SJCRH30 (cell line): ENCODE measurements around the gene MCAM. TPM values are rescaled to one million over a fixed set of nuclear protein-coding genes. Genes with fewer than 3 reads are reported as not detected.

Experiments
- DNase-seq, 2 experiments: peaks; one replicate each; pipeline ENCODE4 v3.0.0-alpha.2; 2015 to 2020
- H3K27ac ChIP-seq: fragments of 250-450 bp; sonication (Bioruptor Pico); 2 replicates; pipeline ENCODE4 v1.5.1; 2020; ENCODE audit warnings: mild to moderate bottlenecking, moderate library complexity
- H3K27me3 ChIP-seq: fragments of 250-450 bp; sonication (Bioruptor Pico); 2 replicates; pipeline ENCODE4 v1.5.1; 2020; ENCODE audit warnings: mild to moderate bottlenecking, moderate library complexity
- H3K36me3 ChIP-seq: fragments of 250-450 bp; sonication (Bioruptor Pico); 2 replicates; pipeline ENCODE4 v1.5.1; 2020; ENCODE audit warnings: mild to moderate bottlenecking, moderate library complexity
- H3K4me1 ChIP-seq: fragments of 250-450 bp; sonication (Bioruptor Pico); 2 replicates; pipeline ENCODE4 v1.5.1; 2020; ENCODE audit warnings: mild to moderate bottlenecking, moderate library complexity
- H3K4me3 ChIP-seq: fragments of 250-450 bp; sonication (Bioruptor Pico); 2 replicates; pipeline ENCODE4 v1.5.1; 2020; ENCODE audit warnings: mild to moderate bottlenecking, moderate library complexity
- H3K9me3 ChIP-seq: fragments of 250-450 bp; sonication (Bioruptor Pico); replicated peaks from 2 replicates; pipeline ENCODE4 v1.5.1; 2020; ENCODE audit warnings: mild to moderate bottlenecking, moderate library complexity
- total RNA-seq: library from RNA; depleted of rRNA; stranded (reverse); fragments of >200 nt; shearing (Covaris generic); gene quantifications from 2 replicates; pipeline ENCODE4 v1.2.3, GENCODE V29; 2014

MCAM gene
- total RNA-seq, 1 experiment from 2014 or later: 30.2 TPM

DNA sequence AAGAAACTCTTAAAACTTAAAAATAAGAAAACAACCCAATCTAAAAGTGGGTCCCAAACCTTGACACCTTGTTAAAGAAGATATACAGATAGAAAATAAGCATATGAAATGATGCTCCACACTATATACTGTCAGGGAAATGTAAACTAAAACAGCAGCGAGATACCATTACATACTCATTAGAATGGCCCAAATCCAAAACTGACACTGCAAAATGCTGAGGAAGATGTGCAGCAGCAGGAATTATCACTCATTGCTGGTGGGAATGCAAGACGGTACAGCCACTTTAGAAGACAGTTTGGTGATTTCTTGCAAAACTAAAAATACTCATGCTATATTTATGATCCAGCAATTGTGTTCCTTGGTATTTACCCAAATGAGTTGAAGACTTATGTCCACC lies 12.4 kb upstream of the MCAM start:
- Histone ChIP-seq H3K27me3 (no peaks in the 10 kb centered on the region), H3K27ac (no peak overlapping the region), H3K36me3 (no peaks in the 10 kb centered on the region), H3K4me1 (no peaks in the 10 kb centered on the region), H3K9me3 (no peaks in the 10 kb centered on the region), H3K4me3 (no peak overlapping the region)
- no peak for DNase-seq

DNA sequence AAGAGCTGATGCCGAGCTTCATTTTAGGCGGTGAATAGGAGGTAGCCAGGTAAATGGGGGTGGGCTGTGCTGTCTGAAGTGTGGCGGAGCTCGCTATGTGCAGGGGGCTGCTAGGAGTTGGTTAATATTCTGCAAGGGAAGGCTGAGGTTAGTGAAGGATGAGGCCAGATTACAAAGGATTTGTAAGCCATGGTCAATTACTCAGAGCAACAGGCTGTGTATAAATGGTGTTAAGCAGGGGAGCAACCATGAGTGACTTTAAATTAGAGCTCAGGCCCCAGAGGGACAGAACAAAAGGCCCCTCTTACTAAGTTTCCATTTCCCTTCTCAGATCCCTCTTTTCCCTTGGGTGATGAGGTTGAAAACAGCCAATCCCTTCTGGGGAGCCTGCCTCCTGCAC lies 7.3 kb upstream of the MCAM start:
- Histone ChIP-seq H3K9me3 (no peaks in the 10 kb centered on the region), H3K27ac (no peak overlapping the region), H3K36me3 (no peaks in the 10 kb centered on the region), H3K4me3 (no peak overlapping the region), H3K4me1 (peaks cover 10% of the 10 kb centered on the region), H3K27me3 (no peaks in the 10 kb centered on the region)
- no peak for DNase-seq

DNA sequence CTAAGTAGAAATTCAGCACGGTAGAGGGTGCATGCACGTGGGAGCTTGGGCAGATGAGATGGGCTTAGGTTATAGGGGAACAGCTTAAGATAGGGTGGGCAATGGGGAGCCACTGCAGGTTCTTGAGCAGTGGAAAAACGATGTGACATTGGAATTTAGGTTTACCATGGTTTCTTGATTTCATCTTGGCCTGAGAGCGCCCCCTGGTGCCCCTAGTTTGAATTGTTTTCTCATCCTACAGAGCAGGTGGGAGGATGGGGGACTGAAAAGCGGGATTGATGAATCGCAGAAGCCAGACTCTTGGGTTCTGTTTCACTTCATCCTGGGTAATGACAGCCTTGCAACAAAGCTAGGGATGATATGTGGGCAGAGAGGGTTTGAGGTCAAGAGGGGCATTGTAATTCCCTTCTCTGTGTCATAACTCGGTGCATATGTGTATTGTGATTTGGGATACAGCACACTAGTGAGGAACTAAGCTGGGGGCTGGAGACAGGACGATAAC lies 6.7 kb upstream of the MCAM start:
- Histone ChIP-seq H3K4me1 (peaks cover 15% of the 10 kb centered on the region), H3K27me3 (no peaks in the 10 kb centered on the region), H3K36me3 (no peaks in the 10 kb centered on the region), H3K9me3 (no peaks in the 10 kb centered on the region), H3K27ac (no peak overlapping the region), H3K4me3 (no peak overlapping the region)
- DNase-seq: peak; percentile 64 to 79

DNA sequence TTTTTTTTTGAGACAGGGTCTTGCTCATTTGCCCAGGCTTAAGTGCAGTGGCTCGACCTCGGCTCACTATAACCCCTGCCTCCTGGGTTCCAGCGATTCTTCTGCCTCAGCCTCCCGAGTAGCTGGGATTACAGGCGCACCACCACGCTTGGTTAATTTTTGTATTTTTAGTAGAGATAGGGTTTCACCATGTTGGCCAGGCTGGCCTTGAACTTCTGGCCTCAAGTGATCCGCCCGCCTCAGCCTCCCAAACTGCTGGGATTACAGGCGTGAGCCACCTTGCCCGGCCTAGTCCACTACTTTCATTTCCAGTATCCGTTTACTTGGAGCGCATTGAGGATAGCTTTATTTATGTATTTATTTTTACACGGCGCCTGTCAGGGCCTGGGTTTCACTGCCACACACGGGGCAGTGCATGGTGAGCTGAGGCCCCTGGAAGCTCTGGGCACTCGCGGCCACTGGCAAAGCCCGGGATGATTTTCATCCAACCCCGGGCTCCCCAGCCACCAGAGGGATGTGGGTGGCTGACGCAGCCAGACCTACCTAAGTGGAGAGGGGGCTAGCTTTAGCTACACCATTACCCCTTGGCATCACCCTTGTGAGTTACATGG lies 6.1 kb upstream of the MCAM start:
- Histone ChIP-seq H3K27me3 (no peaks in the 10 kb centered on the region), H3K9me3 (no peaks in the 10 kb centered on the region), H3K4me1 (peaks cover 15% of the 10 kb centered on the region), H3K4me3 (no peak overlapping the region), H3K27ac (no peak overlapping the region), H3K36me3 (no peaks in the 10 kb centered on the region)
- DNase-seq: no peak

DNA sequence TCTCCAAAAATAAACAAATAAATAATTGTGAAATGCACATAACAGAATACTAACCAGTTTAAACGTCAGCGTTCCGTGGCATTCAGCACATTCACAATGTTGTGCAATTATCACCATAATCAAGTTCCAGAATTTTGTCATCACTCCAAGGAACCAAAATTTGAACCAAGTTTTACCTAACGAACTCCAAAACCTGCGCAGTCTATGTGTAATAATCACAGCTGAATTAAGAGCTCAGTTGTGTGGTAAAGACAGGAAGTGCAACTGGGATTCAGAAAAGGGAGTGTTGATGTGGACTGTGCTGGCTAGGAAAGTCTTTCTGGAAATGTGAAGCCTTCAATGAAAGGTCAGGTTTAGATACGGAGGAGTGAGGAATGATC lies 5.4 kb upstream of the MCAM start:
- H3K9me3 ChIP-seq: no peaks in the 10 kb centered on the region
- no peak for DNase-seq
- no peaks in the 10 kb centered on the region for H3K27me3 ChIP-seq
- H3K4me3 ChIP-seq: peak overlapping the region; percentile 51; the same call in 1 of the 2 replicates
- H3K4me1 ChIP-seq: peaks cover 15% of the 10 kb centered on the region
- H3K27ac ChIP-seq: no peak overlapping the region
- no peaks in the 10 kb centered on the region for H3K36me3 ChIP-seq

DNA sequence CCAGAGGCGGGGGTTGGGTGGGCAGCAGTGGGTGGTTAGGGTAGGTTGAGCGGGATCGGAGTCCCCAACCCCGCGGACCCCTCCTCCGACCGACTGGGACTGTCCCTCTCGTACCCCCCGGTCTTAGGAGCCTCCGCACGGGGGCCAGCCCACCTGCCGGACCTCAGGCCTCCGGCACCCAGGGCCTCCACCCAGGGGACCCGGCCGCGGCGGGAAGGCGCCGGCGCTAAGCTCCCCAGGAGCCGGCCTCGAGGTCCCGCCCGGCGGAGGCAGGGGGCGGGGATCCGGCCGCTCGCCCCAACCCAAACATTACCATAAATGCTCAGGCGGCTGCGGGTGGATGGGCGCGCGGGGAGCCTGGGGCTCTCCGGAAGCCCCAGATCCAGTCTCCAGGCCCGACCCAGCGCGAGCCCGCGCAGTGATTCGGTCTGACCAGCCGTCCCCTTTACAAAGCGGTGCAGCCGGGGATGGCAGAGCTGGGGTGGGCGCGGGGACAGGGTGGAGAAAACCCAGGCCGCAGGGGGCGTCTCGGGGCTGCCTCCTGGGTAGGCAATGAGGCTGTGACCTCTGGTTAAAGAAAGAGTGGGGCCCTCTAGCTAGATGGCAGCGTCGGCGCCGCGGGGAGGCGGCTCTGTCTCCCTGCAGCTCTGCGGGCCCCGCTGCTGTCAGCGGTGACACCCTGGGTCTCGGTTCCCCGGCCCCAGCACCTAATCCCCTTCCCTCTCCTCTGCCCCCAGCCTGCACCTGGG lies 4.0 kb upstream of the MCAM start:
- peak overlapping the region; percentile 51 for H3K4me3 ChIP-seq
- DNase-seq: peak; percentile 53 to 60
- H3K36me3 ChIP-seq: no peaks in the 10 kb centered on the region
- H3K9me3 ChIP-seq: no peaks in the 10 kb centered on the region
- H3K4me1 ChIP-seq: peaks cover 15% of the 10 kb centered on the region
- peak overlapping the region; percentile 79 for H3K27ac ChIP-seq
- no peaks in the 10 kb centered on the region for H3K27me3 ChIP-seq

DNA sequence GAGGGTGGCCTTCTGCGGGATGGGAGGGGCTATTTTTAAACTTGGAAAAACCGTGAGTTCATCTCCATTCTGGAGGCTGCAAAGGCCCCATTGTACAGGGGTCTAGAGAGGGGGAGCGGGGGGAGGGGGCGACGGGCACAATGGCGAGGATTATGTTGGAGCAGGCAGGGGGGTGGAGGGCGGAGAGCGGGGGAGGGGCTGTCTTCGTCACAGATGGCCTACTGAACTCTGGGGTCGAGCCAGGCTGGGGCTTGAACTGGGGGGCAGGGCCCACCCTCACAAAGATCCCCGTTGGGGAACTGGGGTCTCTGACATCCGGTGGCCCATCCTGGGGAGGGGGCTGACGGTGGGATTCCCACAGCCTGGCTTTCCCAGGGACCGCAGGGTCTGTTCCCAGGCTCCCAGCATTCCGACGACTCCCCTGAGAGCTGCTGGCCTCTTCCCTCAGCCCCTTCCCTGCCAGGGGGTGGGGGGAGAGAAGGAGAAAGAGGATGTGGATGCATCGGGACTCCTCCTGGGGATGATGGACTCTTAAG lies 3.4 kb upstream of the MCAM start:
- Histone ChIP-seq H3K27me3 (no peaks in the 10 kb centered on the region), H3K36me3 (no peaks in the 10 kb centered on the region), H3K4me1 (peaks cover 15% of the 10 kb centered on the region), H3K4me3 (peak overlapping the region; percentile 51), H3K27ac (peak overlapping the region; percentile 79), H3K9me3 (no peaks in the 10 kb centered on the region)
- peak; percentile 47 to 52 for DNase-seq

DNA sequence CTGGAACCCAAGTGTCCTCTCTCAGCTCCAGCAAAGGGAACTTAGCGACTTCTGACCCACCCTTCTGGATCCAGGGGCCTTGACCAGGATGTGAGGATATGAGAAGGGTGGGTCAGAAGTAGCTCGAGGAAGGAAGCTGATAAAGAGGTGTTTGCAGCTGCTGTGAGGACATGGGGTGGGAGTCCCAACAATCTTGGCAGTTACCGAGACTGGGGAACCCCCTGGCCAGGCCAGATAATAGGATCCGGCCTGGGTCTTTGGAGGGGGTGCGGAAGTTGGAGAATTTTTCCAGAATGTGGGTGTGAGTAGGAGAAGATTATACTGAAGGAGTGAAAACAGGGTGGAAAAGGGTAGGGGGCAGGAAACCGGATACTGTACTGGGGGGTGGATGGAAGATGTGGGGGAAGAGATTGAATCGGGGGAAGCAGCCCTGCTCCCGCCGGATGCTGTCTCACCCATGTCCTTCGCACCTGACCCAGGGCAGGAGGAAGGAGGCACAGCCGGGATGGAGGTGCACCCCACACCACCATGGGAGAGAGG lies 2.8 kb upstream of the MCAM start:
- no peak overlapping the region for H3K4me3 ChIP-seq
- DNase-seq: no peak
- H3K9me3 ChIP-seq: no peaks in the 10 kb centered on the region
- no peak overlapping the region for H3K27ac ChIP-seq
- no peaks in the 10 kb centered on the region for H3K36me3 ChIP-seq
- H3K27me3 ChIP-seq: no peaks in the 10 kb centered on the region
- H3K4me1 ChIP-seq: peaks cover 15% of the 10 kb centered on the region

DNA sequence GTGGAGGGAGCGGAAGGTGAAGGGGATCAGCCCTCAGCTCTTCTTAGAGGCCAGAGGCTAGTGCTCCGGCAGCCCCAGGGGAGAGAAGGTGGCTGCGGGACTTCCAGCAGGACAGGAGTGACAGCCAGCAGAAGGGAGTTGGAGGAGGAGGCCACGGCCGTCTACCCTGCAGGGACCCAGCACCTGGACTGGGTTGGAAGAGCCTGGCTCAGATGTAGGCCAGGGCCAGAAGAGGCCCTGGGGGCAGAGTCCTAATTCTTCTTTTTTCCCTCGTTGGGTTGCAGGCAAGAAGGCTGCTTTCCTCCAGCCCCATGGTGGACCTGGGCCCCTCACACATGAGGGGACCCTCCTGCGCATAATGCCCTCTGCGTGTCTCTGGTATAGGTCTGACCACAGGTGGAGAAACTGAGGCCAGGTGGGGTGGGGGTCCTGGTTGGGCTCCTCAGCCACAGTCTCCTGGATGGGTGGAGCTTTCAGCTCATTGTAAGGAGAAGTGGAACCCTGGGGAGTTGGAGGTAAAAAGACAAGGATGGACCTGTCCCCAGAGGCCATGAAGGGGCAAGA lies 2.3 kb upstream of the MCAM start:
- no peak overlapping the region for H3K27ac ChIP-seq
- no peaks in the 10 kb centered on the region for H3K36me3 ChIP-seq
- H3K9me3 ChIP-seq: no peaks in the 10 kb centered on the region
- H3K4me3 ChIP-seq: no peak overlapping the region
- no peaks in the 10 kb centered on the region for H3K27me3 ChIP-seq
- H3K4me1 ChIP-seq: peaks cover 15% of the 10 kb centered on the region
- no peak for DNase-seq

DNA sequence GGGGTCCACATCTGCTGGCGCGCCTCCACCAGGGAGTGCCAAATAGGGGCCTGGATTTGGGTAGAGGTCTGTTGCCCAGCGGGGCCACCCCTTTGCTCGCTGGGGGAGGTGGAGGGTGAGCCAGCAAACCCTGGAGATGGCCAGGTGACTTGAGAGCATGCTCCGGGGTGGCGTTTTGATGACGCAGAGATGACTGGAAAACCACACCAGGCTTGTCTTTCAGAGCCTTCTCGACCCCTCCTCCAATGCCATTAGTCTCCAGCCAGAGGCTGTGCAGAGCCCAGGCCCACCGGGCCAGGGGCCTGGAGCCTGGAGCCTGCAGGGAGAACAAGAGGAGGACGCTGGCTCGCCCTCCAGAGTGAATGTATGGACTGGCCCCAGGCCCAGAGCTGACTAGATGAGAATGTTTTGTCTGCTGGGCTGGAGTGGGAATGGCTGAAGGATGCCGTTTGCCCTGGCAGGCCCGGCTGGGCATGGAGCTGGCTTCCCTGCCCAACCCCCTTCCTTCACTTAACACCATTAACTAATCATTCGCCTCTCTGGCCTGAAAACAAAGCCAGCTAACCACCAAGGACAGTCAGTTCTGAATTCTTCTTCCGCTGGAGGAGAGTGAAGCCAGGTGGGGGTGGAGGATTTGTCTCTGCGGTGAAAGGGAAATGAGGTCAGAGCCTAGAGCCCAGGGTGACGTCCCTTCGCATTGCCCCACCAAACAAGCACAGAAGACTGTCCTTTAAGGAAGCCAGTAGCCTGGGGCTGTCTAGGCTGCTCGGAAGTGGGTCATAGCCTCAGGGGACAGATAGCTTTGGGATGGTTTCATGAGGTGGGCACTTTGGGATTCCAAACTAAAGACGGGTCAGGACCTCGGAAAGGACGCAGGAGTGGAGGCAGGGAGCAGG lies 1.6 kb upstream of the MCAM start:
- no peaks in the 10 kb centered on the region for H3K27me3 ChIP-seq
- H3K4me3 ChIP-seq: 0 out of 2 replicates have a peak overlapping the region, but pooled peaks have one; percentile 0
- no peaks in the 10 kb centered on the region for H3K9me3 ChIP-seq
- DNase-seq: peak; percentile 28 to 38
- no peak overlapping the region for H3K27ac ChIP-seq
- H3K4me1 ChIP-seq: peaks cover 15% of the 10 kb centered on the region
- H3K36me3 ChIP-seq: no peaks in the 10 kb centered on the region; the same call in 1 of the 2 replicates

DNA sequence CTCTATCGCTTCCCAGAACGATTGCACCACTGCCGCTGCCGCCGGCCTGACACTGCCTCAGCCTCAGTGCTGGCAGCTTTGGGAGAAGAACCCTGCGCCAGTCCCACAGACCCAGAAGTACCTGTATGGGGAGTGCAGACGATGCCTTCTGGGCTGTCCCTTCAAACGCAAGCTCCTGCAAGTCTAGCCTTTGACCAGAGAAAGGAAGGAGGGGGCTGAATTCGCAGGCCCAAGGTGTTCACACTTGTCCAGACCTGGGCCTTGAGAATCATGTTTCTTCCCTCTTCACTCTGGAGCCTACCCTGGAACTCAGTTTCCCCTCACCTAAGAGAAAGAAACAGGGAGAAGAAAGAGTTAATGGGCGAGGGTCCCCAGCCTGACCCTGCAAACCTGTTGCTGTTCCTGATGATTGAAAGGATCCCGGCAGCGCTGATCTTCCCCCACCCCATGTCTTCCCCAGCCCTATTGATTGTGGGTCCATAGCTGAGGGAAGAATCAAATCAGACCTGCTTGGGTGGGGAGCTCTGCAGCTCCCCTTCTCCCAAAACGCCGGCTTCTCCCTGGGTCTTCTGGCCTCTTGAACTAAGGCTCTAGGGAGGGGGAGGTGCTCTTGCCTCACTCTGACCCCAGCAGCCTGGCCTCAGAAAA lies 786 bp upstream of the MCAM start:
- H3K4me3 ChIP-seq: peak overlapping the region; percentile 87
- no peaks in the 10 kb centered on the region for H3K9me3 ChIP-seq
- DNase-seq: no peak
- no peaks in the 10 kb centered on the region for H3K27me3 ChIP-seq
- no peaks in the 10 kb centered on the region; the same call in 1 of the 2 replicates for H3K36me3 ChIP-seq
- H3K27ac ChIP-seq: no peak overlapping the region
- peaks cover 15% of the 10 kb centered on the region for H3K4me1 ChIP-seq

DNA sequence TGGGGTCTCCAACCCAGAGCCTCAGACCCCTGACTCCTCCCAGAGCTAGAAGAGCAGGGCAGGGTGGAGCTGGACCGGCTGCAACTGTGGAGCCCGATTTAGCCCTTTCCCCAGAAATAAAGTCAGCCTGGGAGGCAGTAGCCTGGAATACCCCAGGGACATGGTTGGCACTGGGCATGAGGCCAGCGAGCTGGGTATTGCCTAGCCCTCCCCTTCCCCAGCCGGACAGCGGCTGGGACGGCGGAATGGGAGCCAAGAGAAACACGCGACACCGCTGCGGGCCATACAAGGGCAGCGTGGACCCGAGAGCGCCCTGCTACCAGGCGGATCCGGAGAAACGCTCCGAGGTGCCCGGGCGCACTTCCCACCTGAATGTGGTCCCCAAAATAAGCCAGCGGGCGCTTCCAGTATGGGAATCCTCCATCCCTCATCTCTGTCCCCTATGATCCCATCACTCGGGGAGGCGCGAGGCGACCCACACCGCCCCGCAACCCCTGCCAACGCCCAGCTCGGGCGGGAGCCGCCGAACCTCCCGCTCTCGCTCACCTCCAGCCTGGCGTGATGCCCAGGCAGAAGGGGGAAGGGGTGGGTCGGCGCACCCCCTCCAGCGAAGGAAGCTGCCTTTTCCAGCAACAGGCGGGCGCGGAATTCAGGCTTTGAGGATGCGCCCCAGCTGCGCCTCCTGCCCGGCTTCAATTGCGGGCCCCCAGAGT lies 758 bp downstream of the MCAM start:
- peak; percentile 44 to 46 for DNase-seq
- Histone ChIP-seq H3K27ac (peak overlapping the region; percentile 80), H3K4me3 (peak overlapping the region; percentile 87), H3K9me3 (no peaks in the 10 kb centered on the region), H3K36me3 (no peaks in the 10 kb centered on the region; the same call in 1 of the 2 replicates), H3K27me3 (no peaks in the 10 kb centered on the region), H3K4me1 (peaks cover 9% of the 10 kb centered on the region; the same call in 1 of the 2 replicates)
